NK-92 treated with Interleukin-12 subunit alpha and Interleukin-12 subunit beta, amount 100 ng/mL, for 24 hours (cell line): Measurements from ENCODE around the gene TMEM219.
"Not testable (repeated sequence)": the region's sequence is repeated elsewhere in the genome, so short reads cannot be mapped to it uniquely, and the experiment has no call there.

ENCODE experiments used
- DNase-seq: peaks from one replicate; lab custom pipeline; 2025; lab: John Stamatoyannopoulos, UW

Gene TMEM219

DNA sequence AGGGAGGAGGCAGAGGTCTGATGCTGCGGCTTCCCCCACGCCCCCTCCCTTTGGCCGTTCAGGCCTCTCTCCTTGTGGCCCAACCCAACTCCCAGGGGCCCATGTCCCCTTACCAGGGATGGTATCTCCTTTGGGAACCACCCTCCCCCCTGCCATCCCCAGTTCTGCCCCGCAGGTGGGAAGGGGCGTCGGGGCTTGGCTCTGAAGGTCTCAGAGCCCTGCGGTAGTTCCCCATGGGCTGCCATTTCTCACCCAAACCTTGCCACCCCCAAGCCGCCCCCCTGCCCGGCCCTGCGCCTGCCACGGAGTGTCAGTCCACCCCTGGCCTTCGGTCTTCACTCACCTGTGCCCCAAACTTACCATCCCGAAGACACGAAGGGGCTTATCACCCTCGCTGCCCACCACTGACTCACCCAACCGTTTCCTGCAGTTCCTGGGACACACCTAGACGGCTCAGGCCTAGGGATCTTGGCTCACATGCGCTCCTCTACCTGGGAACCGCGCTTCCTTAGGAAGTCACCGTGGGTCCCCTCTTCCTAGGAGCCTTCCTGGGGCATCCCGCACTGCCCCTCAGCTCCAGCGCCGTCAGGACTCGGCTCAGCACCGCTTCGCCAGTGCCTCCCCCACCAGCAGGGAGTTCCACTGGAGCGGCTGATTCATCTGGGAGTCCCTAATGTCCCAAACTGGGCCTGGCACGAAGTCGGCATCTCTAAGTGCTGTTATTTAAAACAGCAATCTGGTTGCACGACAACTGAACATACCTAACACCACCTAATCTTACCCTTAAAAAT, 50.0 kb downstream of the TMEM219 start:
- DNase-seq: no peak

DNA sequence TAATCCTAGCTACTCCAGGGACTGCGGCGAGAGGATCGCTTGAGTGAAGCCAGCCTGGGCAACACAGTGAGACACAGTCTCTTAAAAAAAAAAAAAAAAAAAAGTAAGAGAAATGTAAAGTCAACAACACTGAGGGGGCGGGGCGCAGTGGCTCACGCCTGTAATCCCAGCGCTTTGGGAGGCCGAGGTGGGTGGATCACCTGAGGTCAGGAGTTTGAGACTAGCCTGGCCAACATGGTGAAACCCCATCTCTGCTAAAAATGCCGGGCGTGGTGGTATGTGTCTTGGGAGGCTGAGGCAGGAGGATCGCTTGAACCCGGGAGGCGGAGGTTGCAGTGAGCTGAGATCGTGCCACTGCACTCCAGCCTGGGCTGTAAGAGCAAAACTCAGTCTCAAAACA, 50.7 kb downstream of the TMEM219 start:
- DNase-seq: not testable (repeated sequence)

DNA sequence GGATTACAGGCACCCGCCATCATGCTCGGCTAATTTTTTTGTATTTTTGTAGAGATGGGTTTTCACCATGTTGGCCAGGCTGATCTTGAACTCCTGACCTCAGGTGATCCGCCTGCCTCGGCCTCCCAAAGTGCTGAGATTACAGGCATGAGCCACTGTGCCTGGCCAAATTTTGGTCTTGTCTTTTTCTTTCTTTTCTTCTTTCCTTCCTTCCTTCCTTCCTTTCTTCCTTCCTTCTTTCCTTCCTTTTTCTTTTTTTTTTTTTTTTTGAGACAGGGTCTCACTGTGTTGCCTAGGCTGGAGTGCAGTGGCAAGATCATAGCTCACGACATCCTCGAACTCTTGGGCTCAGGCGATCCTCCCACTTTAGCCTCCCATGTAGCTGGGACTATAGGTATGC, 53.6 kb downstream of the TMEM219 start:
- DNase-seq: not testable (repeated sequence)

DNA sequence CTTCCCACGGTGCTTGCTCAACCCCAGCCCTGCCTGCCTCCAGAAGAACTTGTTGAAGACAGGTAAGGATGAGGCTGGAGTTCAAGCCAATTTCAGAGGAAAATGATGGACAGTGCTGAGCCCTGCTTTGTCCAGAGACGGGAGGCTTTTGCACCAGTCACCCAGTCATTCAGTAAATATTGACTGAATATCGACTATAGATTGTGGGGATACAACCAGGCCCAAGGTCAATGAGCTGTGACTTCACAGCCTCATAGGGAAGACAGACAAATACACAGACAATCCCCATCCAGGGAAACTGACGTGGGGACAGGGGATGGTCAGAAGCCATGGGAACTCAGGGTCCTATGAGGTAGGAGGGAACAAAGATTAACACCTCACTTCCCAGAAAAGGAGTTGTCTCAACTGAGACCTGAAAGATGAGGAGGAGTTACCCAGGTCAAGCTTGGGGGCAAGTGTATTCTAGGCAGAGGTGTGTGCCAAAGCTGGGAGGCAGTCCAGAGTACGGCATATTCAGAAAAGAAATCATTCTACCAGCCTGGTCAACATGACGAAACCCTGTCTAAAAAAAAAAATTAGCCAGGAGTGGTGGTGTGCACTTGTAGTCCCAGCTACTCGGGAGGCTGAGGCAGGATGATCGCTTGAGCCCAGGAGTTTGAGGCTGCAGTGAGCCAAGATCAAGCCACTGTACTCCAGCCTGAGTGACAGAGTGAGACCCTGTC, 54.8 kb downstream of the TMEM219 start:
- DNase-seq: no peak

DNA sequence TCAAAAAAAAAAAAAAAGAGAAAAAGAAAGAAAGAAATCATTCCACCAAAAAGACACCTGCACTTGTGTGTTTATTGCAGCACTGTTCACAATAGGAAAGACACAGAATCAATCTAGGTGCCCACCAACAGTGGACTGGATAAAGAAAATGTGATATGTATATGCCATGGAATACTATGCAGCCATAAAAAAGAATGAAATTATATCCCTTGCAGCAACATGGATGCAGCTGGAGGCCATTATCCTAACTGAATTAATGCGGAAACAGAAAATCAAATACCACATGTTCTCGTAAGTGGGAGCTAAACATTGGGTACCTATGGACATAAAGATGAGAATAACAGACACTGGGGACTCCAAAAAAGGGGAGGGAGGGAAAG, 55.4 kb downstream of the TMEM219 start:
- no peak for DNase-seq

DNA sequence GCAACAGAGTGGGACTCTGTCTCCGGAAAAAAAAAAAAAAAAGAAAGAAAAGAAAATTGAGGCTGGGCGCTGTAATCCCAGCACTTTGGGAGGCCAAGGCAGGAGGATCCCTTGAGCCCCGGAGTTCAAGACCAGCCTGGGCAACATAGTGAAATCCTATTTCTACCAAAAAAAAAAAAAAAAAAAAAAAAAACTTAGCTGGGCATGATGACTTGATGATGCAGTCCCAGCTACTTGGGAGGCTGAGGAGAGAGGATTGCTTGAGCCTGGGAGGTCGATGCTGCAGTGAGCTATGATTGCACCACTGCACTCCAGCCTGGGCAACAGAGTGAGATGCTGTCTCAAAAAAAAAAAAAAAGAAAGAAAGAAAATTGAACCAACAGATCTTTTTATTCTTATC, 56.1 kb downstream of the TMEM219 start:
- DNase-seq: not testable (repeated sequence)

DNA sequence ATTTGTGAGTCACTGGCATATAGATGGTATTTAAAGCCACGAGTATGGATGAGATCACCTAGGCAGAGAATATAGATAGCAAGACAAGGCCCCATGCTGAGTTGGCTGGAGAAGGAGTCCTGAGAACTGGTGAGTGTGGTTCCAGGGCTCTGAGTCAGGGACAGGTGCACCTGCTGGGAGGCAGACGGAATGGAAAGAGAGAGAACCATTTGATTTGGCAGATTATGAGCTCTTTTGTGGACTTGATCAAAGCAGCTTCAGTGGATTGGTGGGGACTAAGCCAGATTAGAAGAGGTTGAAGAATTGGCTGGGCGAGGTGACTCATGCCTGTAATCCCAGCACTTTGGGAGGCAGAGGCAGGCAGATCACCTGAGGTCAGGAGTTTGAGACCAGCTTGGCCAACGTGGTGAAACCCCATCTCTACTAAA, 56.9 kb downstream of the TMEM219 start:
- DNase-seq: no peak
